Subcutaneous abdominal adipose tissue (tissue), 5 donors: ENCODE data around the gene MYRIP.

Source experiments
- H3K27ac ChIP-seq: one replicate; pipeline ENCODE4 v1.7.0; 2013; ENCODE audit warnings: low read depth, mild to moderate bottlenecking, inconsistent platforms, low read length, moderate library complexity
- H3K27me3 ChIP-seq, 5 donors: one replicate each; pipeline ENCODE4 v1.7.0; 2013; ENCODE audit warnings: low read length in 5 of 5, inconsistent platforms in 1 of 5; ENCODE audit not compliant: control insufficient read depth in 5 of 5, insufficient read depth in 4 of 5
- H3K36me3 ChIP-seq, 5 donors: one replicate each; pipeline ENCODE4 v1.7.0; 2013; ENCODE audit warnings: low read length in 5 of 5; ENCODE audit not compliant: control insufficient read depth in 5 of 5, insufficient read depth in 5 of 5
- H3K4me1 ChIP-seq, 5 donors: one replicate each; pipeline ENCODE4 v1.7.0; 2013; ENCODE audit warnings: low read length in 5 of 5, mild to moderate bottlenecking in 3 of 5, moderate library complexity in 1 of 5; ENCODE audit not compliant: control insufficient read depth in 5 of 5, insufficient read depth in 5 of 5
- H3K4me3 ChIP-seq, 5 donors: one replicate each; pipeline ENCODE4 v1.7.0; 2013; ENCODE audit warnings: low read length in 5 of 5, low read depth in 1 of 5
- H3K9ac ChIP-seq, 5 donors: one replicate each; pipeline ENCODE4 v1.7.0; 2013; ENCODE audit warnings: low read length in 5 of 5, mild to moderate bottlenecking in 4 of 5, moderate library complexity in 3 of 5
- H3K9me3 ChIP-seq, 5 donors: one replicate each; pipeline ENCODE4 v1.7.0; 2013; ENCODE audit warnings: low read length in 5 of 5; ENCODE audit not compliant: control insufficient read depth in 5 of 5
- donor health status: healthy.
- donor health status: healthy.
- donor health status: healthy.
- donor health status: healthy.
- donor health status: healthy.

The MYRIP gene

GRCh38 chr3:40307176-40307575 is 497.8 kb downstream of the MYRIP start:
- Histone ChIP-seq H3K9ac (no peak overlapping the region), H3K4me3 (no peak overlapping the region), H3K36me3 (peaks cover 3 to 9% (median 3%) of the 10 kb centered on the region in 5 donors), H3K27ac (no peak overlapping the region), H3K27me3 (no peaks in the 10 kb centered on the region), H3K9me3 (no peaks in the 10 kb centered on the region), H3K4me1 (peaks cover 0 to 31% (median 27%) of the 10 kb centered on the region in 5 donors)

GRCh38 chr3:40308725-40309417 is 499.5 kb downstream of the MYRIP start:
- Histone ChIP-seq H3K36me3 (peaks cover 12 to 21% (median 20%) of the 10 kb centered on the region in 5 donors), H3K27me3 (no peaks in the 10 kb centered on the region), H3K27ac (peak overlapping the region; percentile 93), H3K9me3 (no peaks in the 10 kb centered on the region), H3K4me1 (peaks cover 0 to 27% (median 20%) of the 10 kb centered on the region in 5 donors), H3K4me3 (peak overlapping the region; percentile 66 to 90 (median 87)), H3K9ac (peak overlapping the region; percentile 16 to 90 (median 74))

GRCh38 chr3:40309418-40309924 is 500.1 kb downstream of the MYRIP start, which contains the start of gene EIF1B:
Gene EIF1B (plus strand): TSS chr3:40309707. CDS start chr3:40309942, 235 bp downstream.
- Histone ChIP-seq H3K27me3 (no peaks in the 10 kb centered on the region), H3K36me3 (peaks cover 12 to 27% (median 20%) of the 10 kb centered on the region in 5 donors), H3K27ac (peak within 1 kb of the TSS; percentile 93), H3K4me1 (peaks cover 0 to 31% (median 26%) of the 10 kb centered on the region in 5 donors), H3K4me3 (peak within 1 kb of the TSS; percentile 87 to 93 (median 90)), H3K9me3 (no peaks in the 10 kb centered on the region), H3K9ac (peak within 1 kb of the TSS; percentile 82 to 97 (median 90))
